Tibial artery (tissue), 4 donors: ENCODE results near the gene CD83.
"Not testable (repeated sequence)": the region's sequence is repeated elsewhere in the genome, so short reads cannot be mapped to it uniquely, and the experiment has no call there.

ENCODE experiments used
- DNase-seq, 2 donors: peaks; one replicate each; pipeline ENCODE4 v3.0.0-alpha.2; 2019
- H3K27ac ChIP-seq, 2 donors: fragments of 200-600 bp; sonication (generic) in 1 of 2; 1 replicate in 1 of 2; 2 replicates in 1 of 2; pipeline ENCODE4 v1.5.1; 2018 to 2019; ENCODE audit warnings: mild to moderate bottlenecking in 1 of 2
- H3K27me3 ChIP-seq, 2 donors: fragments of 200-600 bp; sonication (generic) in 1 of 2; one replicate each; pipeline versions ENCODE4 v1.5.1 to v1.6.0; 2016 to 2019
- H3K36me3 ChIP-seq, 3 donors: fragments of 200-600 bp; sonication (generic) in 2 of 3; one replicate each; pipeline ENCODE4 v1.5.1; 2016 to 2019; ENCODE audit warnings: mild to moderate bottlenecking in 2 of 3
- H3K4me1 ChIP-seq, 4 donors: fragments of 200-600 bp; sonication (generic) in 2 of 4; 1 replicate in 3 of 4; 2 replicates in 1 of 4; pipeline ENCODE4 v1.5.1; 2016 to 2019
- H3K4me3 ChIP-seq, 2 donors: fragments of 200-600 bp; sonication (generic) in 1 of 2; 1 replicate in 1 of 2; 2 replicates in 1 of 2; pipeline ENCODE4 v1.5.1; 2018 to 2019; ENCODE audit warnings: mild to moderate bottlenecking in 2 of 2
- H3K9me3 ChIP-seq, 3 donors: fragments of 200-600 bp; sonication (generic) in 1 of 3; one replicate each; pipeline ENCODE4 v1.5.1; 2016 to 2019
- intact Hi-C: fragments of 100-400 bp; cut with DNase I; formaldehyde crosslinking; loops from one replicate; pipeline ENCODE4 v1.15.0; 2023; ENCODE audit warnings: low total_unique reads
- TF ChIP-seq, protein P1 (sequence below), 2 experiments: fragments of 200-600 bp in 1 of 2; fragments of 450-650 bp in 1 of 2; IDR thresholded peaks; one replicate each; pipeline ENCODE4 v1.5.1; 2017 to 2019; ENCODE audit warnings: antibody characterized with exemption in 2 of 2, mild to moderate bottlenecking in 1 of 2, moderate library complexity in 1 of 2

CD83 gene

DNA sequence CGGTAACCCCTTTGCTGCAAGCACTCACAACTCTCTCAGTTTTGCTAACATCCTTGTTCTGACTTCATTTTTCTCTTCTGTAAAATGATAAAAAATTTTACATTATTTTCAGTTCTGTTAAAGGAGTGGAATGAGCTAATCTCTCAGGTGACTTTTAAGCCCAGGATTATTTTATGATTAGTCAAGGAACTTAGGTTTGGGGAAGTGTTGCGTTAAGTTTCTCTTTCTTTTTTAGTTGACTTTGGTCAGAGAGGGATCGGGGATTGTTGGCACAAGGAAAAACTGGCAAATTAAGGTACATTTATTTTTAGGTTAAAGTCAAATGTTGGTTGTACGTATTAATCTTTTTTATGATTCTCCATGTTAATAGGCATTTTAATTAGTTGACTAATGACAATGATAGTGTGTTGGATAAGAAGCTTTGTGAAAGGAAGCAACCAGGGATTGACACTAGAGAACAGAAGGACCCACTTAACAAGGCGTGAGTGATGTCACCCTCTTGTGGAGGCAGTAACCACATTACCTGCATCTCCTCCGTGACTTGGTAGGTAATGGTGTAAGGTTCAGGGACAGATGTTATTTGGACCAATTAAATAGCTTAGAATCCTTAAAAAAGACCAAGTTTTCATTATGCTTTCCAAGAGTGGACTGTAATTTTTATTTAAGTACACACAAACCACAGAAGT lies 31.6 kb downstream of the CD83 start:
- H3K4me1 ChIP-seq = peaks cover 0 to 5% (median 0%) of the 10 kb centered on the region in 4 donors
- no peak for DNase-seq
- H3K4me3 ChIP-seq = no peak overlapping the region
- H3K27me3 ChIP-seq = peaks cover 0 to 14% of the 10 kb centered on the region in 2 donors
- intact Hi-C loops = no loop called here
- TF ChIP-seq, protein P1, sequence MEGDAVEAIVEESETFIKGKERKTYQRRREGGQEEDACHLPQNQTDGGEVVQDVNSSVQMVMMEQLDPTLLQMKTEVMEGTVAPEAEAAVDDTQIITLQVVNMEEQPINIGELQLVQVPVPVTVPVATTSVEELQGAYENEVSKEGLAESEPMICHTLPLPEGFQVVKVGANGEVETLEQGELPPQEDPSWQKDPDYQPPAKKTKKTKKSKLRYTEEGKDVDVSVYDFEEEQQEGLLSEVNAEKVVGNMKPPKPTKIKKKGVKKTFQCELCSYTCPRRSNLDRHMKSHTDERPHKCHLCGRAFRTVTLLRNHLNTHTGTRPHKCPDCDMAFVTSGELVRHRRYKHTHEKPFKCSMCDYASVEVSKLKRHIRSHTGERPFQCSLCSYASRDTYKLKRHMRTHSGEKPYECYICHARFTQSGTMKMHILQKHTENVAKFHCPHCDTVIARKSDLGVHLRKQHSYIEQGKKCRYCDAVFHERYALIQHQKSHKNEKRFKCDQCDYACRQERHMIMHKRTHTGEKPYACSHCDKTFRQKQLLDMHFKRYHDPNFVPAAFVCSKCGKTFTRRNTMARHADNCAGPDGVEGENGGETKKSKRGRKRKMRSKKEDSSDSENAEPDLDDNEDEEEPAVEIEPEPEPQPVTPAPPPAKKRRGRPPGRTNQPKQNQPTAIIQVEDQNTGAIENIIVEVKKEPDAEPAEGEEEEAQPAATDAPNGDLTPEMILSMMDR (IDR thresholded peaks at IDR 0.05) = no peak
- H3K36me3 ChIP-seq = no peaks in the 10 kb centered on the region
- no peak overlapping the region for H3K27ac ChIP-seq
- no peaks in the 10 kb centered on the region for H3K9me3 ChIP-seq

GRCh38 chr6:14149739-14150130 lies 32.2 kb downstream of the CD83 start:
- no peaks in the 10 kb centered on the region for H3K9me3 ChIP-seq
- no peak overlapping the region for H3K4me3 ChIP-seq
- no peak for DNase-seq
- TF ChIP-seq, protein P1 (IDR thresholded peaks at IDR 0.05) = no peak
- H3K36me3 ChIP-seq = no peaks in the 10 kb centered on the region
- peaks cover 0 to 2% (median 0%) of the 10 kb centered on the region in 4 donors for H3K4me1 ChIP-seq
- intact Hi-C loops = no loop called here
- H3K27ac ChIP-seq = no peak overlapping the region
- H3K27me3 ChIP-seq = peaks cover 0 to 14% of the 10 kb centered on the region in 2 donors

DNA sequence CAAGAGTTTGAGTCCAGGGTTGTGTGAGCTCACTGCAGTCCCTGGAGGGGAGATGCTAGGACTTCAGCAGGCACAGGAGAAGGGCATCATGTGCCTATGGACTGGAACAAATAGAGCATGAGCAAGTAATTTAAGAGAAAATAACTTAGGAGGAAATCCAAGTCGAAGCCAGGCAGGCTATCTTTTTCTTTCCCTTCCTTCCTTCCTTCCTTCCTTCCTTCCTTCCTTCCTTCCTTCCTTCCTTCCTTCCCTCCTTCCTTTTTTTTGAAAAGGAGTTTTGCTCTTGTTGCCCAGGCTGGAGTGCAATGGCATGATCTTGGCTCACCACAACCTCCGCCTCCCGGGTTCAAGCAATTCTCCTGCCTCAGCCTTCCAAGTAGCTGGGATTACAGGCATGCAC lies 33.7 kb downstream of the CD83 start:
- H3K36me3 ChIP-seq, DNase-seq, H3K4me3 ChIP-seq, H3K27ac ChIP-seq, H3K9me3 ChIP-seq, intact Hi-C loops, H3K4me1 ChIP-seq: not testable (repeated sequence)
- H3K27me3 ChIP-seq = peaks cover 0 to 14% of the 10 kb centered on the region in 2 donors

DNA sequence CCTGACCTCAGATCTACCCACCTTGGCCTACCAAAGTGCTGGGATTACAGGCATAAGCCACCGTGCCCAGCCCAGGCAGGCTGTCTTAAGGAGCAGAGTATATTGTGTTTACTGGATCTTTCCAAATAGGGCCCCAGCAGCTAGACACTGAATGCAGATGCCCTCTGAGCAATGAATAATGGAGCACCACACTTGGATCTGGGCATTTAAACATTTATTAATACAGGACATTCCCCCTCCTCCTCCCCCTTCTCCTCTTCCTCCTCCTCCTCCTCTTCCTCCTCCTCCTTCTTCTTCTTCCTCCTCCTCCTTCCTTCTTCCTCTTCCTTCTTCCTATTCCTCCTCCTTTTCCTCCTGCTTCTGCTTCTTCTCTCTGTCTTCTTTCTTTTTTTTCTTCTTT lies 34.2 kb downstream of the CD83 start:
- peaks cover 0 to 11% of the 10 kb centered on the region in 2 donors for H3K27me3 ChIP-seq
- H3K4me3 ChIP-seq = no peak overlapping the region
- intact Hi-C loops = no loop called here
- DNase-seq = no peak
- H3K4me1 ChIP-seq = no peaks in the 10 kb centered on the region
- H3K27ac ChIP-seq = no peak overlapping the region
- TF ChIP-seq, protein P1 (IDR thresholded peaks at IDR 0.05) = no peak
- no peaks in the 10 kb centered on the region for H3K36me3 ChIP-seq
- no peaks in the 10 kb centered on the region for H3K9me3 ChIP-seq

DNA sequence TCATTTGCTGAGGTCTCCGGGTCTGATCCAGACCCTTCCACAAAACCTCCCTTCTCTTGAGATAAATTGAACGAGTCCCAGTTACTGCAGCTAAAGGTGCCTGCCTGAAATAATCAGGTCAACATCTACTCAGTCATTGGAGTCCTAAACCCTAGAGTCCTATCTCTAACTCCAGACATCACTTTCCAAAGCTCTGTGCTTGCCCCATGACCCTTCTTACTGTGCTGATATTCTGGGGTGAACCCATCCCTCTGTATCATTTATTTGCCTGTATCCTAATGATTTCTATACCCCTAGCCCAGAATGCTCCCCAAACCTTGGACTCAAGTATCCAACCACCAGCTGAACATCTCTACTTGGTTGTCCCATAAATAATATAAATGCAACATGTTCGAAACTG lies 35.7 kb downstream of the CD83 start:
- H3K27ac ChIP-seq = no peak overlapping the region
- H3K4me3 ChIP-seq = no peak overlapping the region
- no peaks in the 10 kb centered on the region for H3K36me3 ChIP-seq
- intact Hi-C loops = no loop called here
- no peaks in the 10 kb centered on the region for H3K9me3 ChIP-seq
- H3K27me3 ChIP-seq = peaks cover 0 to 6% of the 10 kb centered on the region in 2 donors
- TF ChIP-seq, protein P1 (IDR thresholded peaks at IDR 0.05) = no peak
- no peak for DNase-seq
- no peaks in the 10 kb centered on the region for H3K4me1 ChIP-seq

GRCh38 chr6:14159090-14159489 lies 41.5 kb downstream of the CD83 start:
- Histone ChIP-seq H3K4me3 (no peak overlapping the region), H3K27me3 (no peaks in the 10 kb centered on the region), H3K36me3 (no peaks in the 10 kb centered on the region), H3K4me1 (no peaks in the 10 kb centered on the region), H3K9me3 (no peaks in the 10 kb centered on the region), H3K27ac (no peak overlapping the region)
- DNase-seq = no peak
- TF ChIP-seq, protein P1 (IDR thresholded peaks at IDR 0.05) = no peak
- intact Hi-C loops = no loop called here
